Keratinocyte (primary cell): ENCODE results near the gene MGAT5. TPM values are rescaled to one million over a fixed set of nuclear protein-coding genes. Genes with fewer than 3 reads are reported as not detected.

Experiments
- DNase-seq: peaks from one replicate; pipeline ENCODE4 v3.0.0-alpha.2; 2011; ENCODE audit warnings: low read depth, missing footprints, low spot score
- FAIRE-seq: peaks from 2 replicates; lab custom pipeline; 2011; peaks lifted over from hg19 to GRCh38; lab: Jason Lieb, UNC
- H2AFZ ChIP-seq: 2 replicates; pipeline ENCODE4 v1.6.0; 2012; ENCODE audit warnings: low read length, control low read depth, inconsistent platforms; ENCODE audit not compliant: control insufficient read depth
- H3K27ac ChIP-seq: 2 replicates; pipeline ENCODE4 v1.5.1; 2011; ENCODE audit warnings: low read length; ENCODE audit not compliant: control insufficient read depth, insufficient read depth
- H3K27me3 ChIP-seq: 3 replicates; pipeline ENCODE4 v1.6.0; 2011; ENCODE audit warnings: low read length; ENCODE audit not compliant: control insufficient read depth, insufficient read depth; ENCODE audit errors: extremely low read depth
- H3K36me3 ChIP-seq, 2 experiments: 2 replicates in 1 of 2; 3 replicates in 1 of 2; pipeline ENCODE4 v1.5.1; 2011; ENCODE audit warnings: low read length in 2 of 2, mild to moderate bottlenecking in 1 of 2; ENCODE audit not compliant: control insufficient read depth in 2 of 2, insufficient read depth in 2 of 2; ENCODE audit errors: extremely low read depth in 1 of 2
- H3K4me1 ChIP-seq: 3 replicates; pipeline ENCODE4 v1.5.1; 2011; ENCODE audit warnings: low read length; ENCODE audit not compliant: control insufficient read depth, insufficient read depth; ENCODE audit errors: extremely low read depth
- H3K4me2 ChIP-seq: 3 replicates; pipeline ENCODE4 v1.6.0; 2011; ENCODE audit warnings: low read depth, low read length; ENCODE audit not compliant: control insufficient read depth, insufficient read depth; ENCODE audit errors: extremely low read depth
- H3K4me3 ChIP-seq, 3 experiments: fragments of 200-600 bp in 1 of 3; sonication (generic) in 1 of 3; 2 replicates in 2 of 3; 3 replicates in 1 of 3; pipeline ENCODE4 v1.5.1; 2011 to 2016; ENCODE audit warnings: low read length in 3 of 3, mild to moderate bottlenecking in 3 of 3, control low read depth in 2 of 3, inconsistent platforms in 1 of 3, low read depth in 1 of 3, mixed read lengths in 1 of 3, mixed run types in 1 of 3, moderate library complexity in 1 of 3; ENCODE audit not compliant: control insufficient read depth in 2 of 3, insufficient read depth in 2 of 3; ENCODE audit errors: extremely low read depth in 1 of 3
- H3K79me2 ChIP-seq: 2 replicates; pipeline ENCODE4 v1.6.0; 2012; ENCODE audit warnings: low read length; ENCODE audit not compliant: control insufficient read depth, insufficient read depth
- H3K9ac ChIP-seq: 3 replicates; pipeline ENCODE4 v1.6.0; 2011; ENCODE audit warnings: low read length; ENCODE audit not compliant: control insufficient read depth, insufficient read depth; ENCODE audit errors: extremely low read depth
- H3K9me1 ChIP-seq: 3 replicates; pipeline ENCODE4 v1.6.0; 2011; ENCODE audit warnings: low read length; ENCODE audit not compliant: control insufficient read depth, insufficient read depth; ENCODE audit errors: extremely low read depth
- H3K9me3 ChIP-seq: 2 replicates; pipeline ENCODE4 v1.5.1; 2012; ENCODE audit warnings: low read depth, low read length; ENCODE audit not compliant: control insufficient read depth
- H4K20me1 ChIP-seq: 3 replicates; pipeline ENCODE4 v1.6.0; 2011; ENCODE audit warnings: low read length; ENCODE audit not compliant: control insufficient read depth, insufficient read depth; ENCODE audit errors: extremely low read depth
- CTCF ChIP-seq, 3 experiments: IDR thresholded peaks in 1 of 3; conservative IDR thresholded peaks in 1 of 3; optimal IDR thresholded peaks in 1 of 3; 2 replicates in 2 of 3; 3 replicates in 1 of 3; pipeline versions ENCODE3 to v1.5.1; 2011; ENCODE audit warnings: low read length in 3 of 3, mild to moderate bottlenecking in 3 of 3, moderate library complexity in 2 of 3, control low read depth in 1 of 3, inconsistent platforms in 1 of 3; ENCODE audit not compliant: insufficient read depth in 2 of 3; ENCODE audit errors: extremely low read depth in 1 of 3
- EZH2 ChIP-seq: IDR thresholded peaks from one replicate; pipeline ENCODE4 v1.6.1; 2012; ENCODE audit warnings: inconsistent platforms, mild to moderate bottlenecking, low read length, moderate library complexity
- dilution Hi-C: fragments of 300-500 bp; cut with MboI; formaldehyde crosslinking; loops from one replicate; pipeline ENCODE4 v1.7.0; 2020; ENCODE audit warnings: low sequenced_read_pairs; ENCODE audit not compliant: extremely low pct_ligation_motif_present
- polyA plus RNA-seq, 5 experiments: library from polyadenylated mRNA; depleted of rRNA in 3 of 5; stranded (reverse) in 3 of 5; stranded (forward) in 1 of 5; unstranded in 1 of 5; fragments of >200 nt; gene quantifications; 1 replicate in 1 of 5; 2 replicates in 3 of 5; 3 replicates in 1 of 5; pipeline versions ENCODE4 v1.2.1 to v1.2.3, GENCODE V29; 2011 to 2012; ENCODE audit warnings: missing spikeins in 2 of 5, low read depth in 1 of 5, low replicate concordance in 1 of 5

MGAT5 gene
- polyA plus RNA-seq, 1 donor (not counting 4 experiments of a cell fraction or from before 2014, with no cell fraction given), result 23.0 TPM

DNA sequence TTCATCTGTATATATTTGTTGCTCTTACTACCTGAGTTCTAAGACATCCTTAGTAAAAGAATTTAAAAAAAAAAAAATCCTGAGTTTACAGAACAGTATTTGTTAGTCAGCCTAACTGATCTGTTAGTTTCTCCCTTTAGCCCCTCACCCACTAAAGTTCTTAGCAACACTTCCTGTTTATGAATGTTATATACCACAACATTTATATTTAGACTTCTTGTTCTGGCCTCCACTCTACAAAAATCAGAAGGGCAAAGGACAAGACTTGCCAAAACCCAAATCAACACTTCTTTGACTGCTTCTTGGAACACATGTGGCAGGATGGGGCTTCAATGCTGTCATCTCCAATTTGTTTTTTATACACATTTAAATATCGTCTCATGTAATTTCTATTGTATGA is 71.1 kb downstream of the MGAT5 start:
- Histone ChIP-seq H3K4me3 (no peak overlapping the region), H3K9me1 (no peaks in the 10 kb centered on the region), H3K27ac (no peak overlapping the region), H3K79me2 (no peaks in the 10 kb centered on the region), H2AFZ (no peak overlapping the region), H3K9me3 (peaks cover 3% of the 10 kb centered on the region), H3K4me2 (no peak overlapping the region), H3K9ac (no peak overlapping the region), H3K4me1 (peaks cover 9% of the 10 kb centered on the region), H4K20me1 (no peaks in the 10 kb centered on the region), H3K27me3 (no peaks in the 10 kb centered on the region), H3K36me3 (peaks cover 0 to 2% of the 10 kb centered on the region in 2 experiments)
- FAIRE-seq, result no peak
- TF ChIP-seq EZH2 (no peak), CTCF (optimal IDR thresholded peaks at IDR 0.05 in 1 of 3, IDR thresholded peaks at IDR 0.05 in 1 of 3, conservative IDR thresholded peaks at IDR 0.05 in 1 of 3; ENCODE audit: extremely low read depth in 1 of 3, insufficient read depth in 2 of 3, low read length in 3 of 3) (no peak)
- dilution Hi-C loops, result no loop called here
- DNase-seq, result no peak

DNA sequence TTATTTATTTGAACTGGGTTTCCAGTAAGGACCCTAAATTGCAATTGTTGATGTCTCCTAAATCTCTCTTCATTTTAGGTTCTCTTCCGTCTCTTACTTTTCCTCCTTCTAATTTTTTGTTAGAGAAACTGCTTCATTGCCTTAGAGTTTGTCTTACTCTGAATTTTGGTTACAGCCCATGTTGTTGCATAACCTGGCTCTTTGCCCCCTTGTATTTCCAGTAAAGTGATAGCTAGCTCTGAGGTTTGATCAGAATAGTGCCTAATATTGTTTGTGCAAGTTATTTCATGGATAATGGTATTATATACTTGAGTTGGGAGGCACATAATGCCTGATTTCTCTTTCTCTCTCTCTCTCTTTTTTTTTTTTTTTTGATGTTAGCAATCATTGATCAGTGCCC is 71.8 kb downstream of the MGAT5 start:
- peaks cover 3% of the 10 kb centered on the region for H3K9me3 ChIP-seq
- peaks cover 6% of the 10 kb centered on the region for H3K4me1 ChIP-seq
- H4K20me1 ChIP-seq, result no peaks in the 10 kb centered on the region
- H3K36me3 ChIP-seq, result peaks cover 0 to 2% of the 10 kb centered on the region in 2 experiments
- DNase-seq, result no peak
- no peak overlapping the region for H3K27ac ChIP-seq
- TF ChIP-seq EZH2, result no peak
- no peak for TF ChIP-seq CTCF (optimal IDR thresholded peaks at IDR 0.05 in 1 of 3, IDR thresholded peaks at IDR 0.05 in 1 of 3, conservative IDR thresholded peaks at IDR 0.05 in 1 of 3; ENCODE audit: extremely low read depth in 1 of 3, insufficient read depth in 2 of 3, low read length in 3 of 3)
- no peak overlapping the region for H2AFZ ChIP-seq
- no peaks in the 10 kb centered on the region for H3K27me3 ChIP-seq
- no peak overlapping the region for H3K4me3 ChIP-seq
- no peak for FAIRE-seq
- H3K79me2 ChIP-seq, result no peaks in the 10 kb centered on the region
- H3K9me1 ChIP-seq, result no peaks in the 10 kb centered on the region
- H3K4me2 ChIP-seq, result no peak overlapping the region
- H3K9ac ChIP-seq, result no peak overlapping the region
- dilution Hi-C loops, result no loop called here
